ENCODE data around the gene KLF16.

KLF16 gene

GRCh38 chr19:1866693-1867348, 3.4 kb upstream of the KLF16 start:
- DNase-seq = no peak

GRCh38 chr19:1865172-1866010, 2.0 kb upstream of the KLF16 start:
- DNase-seq = no peak

GRCh38 chr19:1864480-1865171, 1.2 kb upstream of the KLF16 start:
- peak; percentile 43 for DNase-seq

DNA sequence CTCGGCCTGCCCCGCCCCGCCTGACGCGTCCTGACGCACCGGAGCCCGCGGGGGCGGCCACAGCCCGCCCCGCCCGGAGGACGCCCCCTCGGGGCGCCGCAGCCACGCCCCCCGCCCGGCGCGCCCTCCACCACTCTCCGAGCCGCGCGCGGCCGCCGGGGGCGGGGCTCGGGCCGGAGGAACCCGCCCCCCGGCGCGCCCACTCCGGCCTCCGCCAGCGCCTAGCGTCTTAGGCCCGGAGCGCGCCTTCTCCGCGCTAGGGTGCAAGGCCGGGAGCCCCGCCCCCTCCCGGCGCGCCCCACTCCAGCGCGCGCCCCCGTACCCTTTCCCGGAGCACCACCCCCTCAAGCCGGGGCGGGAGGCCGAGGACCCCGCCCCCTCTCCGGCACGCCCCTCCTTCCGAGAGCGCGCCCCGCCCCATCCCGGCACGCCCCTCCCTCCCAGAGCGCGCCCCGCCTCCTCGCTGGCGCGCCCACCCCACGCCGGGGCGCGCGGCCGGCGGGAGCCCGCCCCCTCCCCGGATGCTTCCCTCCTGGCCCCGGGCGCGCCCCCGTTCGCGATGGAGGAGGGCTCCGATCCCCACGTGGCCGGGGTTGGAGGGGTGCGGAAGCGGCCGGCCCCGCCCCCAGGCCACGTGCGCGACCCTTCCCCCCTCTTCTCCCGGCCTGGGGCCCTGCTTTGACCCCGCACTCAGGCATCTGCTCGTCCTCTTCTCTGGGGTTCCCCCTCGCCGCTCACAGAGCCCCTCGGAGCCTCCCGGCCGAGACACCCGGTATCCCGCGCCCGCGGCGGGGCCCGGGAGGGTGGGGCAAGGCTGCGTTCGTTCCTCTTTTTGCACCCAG, 480 bp upstream of the KLF16 start:
- peak; percentile 91 to 95 for DNase-seq

GRCh38 chr19:1862424-1863327, 703 bp downstream of the KLF16 start:
- peak in 1 of 2 experiments; percentile 28 for DNase-seq

DNA sequence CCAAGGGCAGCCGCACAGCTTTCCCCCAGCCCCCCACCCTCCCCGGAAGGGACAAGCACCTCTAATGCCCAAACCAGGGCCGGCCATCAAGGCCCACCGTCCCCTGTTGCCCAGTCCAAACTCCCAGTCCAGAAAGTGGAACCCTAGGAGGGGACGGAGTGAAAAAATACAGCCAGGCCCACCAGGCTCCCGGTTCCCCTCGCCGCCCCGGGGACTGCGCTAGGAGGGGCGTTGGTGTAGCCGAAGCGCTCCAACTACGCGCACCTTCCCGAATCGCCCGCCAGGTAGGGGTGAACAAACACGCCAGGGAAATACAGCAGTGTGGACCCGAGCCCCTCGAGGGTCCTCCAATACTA, 1.3 kb downstream of the KLF16 start:
- DNase-seq = peak in 1 of 2 experiments; percentile 41

DNA sequence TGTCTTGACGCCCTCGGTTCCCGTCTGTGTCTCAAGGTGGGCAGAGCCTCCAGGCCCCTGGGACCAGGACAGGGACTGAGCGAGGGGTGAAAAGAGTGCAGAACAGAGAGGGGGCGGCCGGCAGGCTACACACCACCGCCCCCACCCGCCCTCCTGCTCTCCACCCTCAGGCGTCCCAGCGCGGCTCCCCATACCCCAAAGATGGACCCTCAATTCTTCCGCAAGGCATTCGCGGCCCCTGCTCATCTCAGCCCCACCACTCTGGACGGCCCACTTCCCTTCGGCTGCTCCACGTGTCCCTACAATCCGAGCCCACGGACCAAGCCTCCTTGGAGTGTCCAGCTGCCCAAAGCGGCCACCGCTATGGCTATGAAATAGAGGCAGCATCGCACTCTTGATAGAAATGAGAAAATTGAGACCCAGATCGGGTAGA, 1.8 kb downstream of the KLF16 start:
- no peak for DNase-seq

GRCh38 chr19:1860821-1861598, 2.4 kb downstream of the KLF16 start:
- no peak for DNase-seq

DNA sequence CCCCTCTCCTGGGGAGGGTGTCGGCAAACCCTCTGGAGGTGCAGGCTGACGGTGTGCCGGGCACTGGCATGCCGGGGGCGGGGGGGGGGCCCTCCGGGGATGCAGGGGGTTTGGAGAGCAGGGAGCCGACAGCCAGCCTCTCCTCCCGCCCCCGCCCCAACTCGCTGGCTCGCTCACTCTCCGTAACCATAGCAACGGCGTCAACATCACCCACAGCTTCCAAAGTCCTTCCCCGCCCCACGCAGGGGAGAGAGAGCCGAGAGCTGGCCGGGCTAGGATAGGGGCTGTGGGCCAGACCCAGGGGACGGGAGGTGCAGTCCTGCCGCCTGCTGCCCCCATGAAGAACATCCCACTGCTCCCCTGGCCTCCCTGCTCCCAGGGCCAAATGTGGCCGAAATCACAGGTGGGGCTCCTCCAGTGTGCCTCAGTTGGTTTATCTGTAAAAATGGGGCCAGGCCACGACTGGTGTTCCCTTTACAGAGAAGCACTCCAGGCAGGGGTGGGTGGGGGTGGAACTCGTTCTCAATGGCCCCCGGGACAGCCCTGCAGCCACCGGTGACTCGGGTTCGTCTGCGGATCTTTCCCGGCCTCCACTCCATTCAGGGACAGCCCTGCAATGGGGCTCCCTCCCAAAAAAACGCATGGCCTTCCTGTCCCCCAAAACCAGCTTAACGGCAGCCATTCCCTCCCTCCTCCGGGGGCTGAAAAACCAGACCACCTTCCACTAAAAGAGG, 3.2 kb downstream of the KLF16 start:
- DNase-seq = no peak

DNA sequence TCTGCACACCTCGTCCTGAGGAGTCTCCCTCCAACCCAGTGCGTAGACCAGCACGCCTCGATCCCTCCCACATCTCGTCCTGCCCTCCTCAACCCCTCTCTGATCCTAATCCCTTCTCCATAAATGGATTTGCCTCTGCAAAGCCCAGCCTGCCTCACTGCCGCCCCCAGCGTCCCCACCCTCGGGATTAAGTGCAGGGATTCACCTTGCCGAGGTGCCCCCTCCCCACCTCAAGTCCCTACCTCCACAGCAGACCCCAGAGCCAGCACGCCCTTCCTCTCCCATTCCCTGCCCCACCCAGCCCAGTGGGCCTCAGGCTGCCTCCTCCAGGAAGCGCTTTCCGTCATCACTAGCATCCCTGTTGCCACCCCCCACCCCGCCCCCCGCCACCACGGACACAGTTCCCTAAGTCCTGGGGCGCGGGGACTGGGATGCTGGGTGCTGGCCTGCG, 4.0 kb downstream of the KLF16 start:
- no peak for DNase-seq

- DNase-seq = no peak
These were observed 4.8 kb downstream of the KLF16 start for GRCh38 chr19:1858412-1859081.

GRCh38 chr19:1857648-1858326, 5.6 kb downstream of the KLF16 start:
- DNase-seq = peak; percentile 69 to 81

- DNase-seq = peak; percentile 82 to 86
These were observed 6.4 kb downstream of the KLF16 start for GRCh38 chr19:1856698-1857603.

GRCh38 chr19:1856345-1856697, 7.1 kb downstream of the KLF16 start:
- DNase-seq = no peak

- DNase-seq = no peak
These were observed 7.5 kb downstream of the KLF16 start for GRCh38 chr19:1855828-1856255.

- DNase-seq = peak; percentile 81 to 87
These were observed 8.1 kb downstream of the KLF16 start for GRCh38 chr19:1855040-1855827.

- DNase-seq = no peak
These were observed 8.8 kb downstream of the KLF16 start for GRCh38 chr19:1854542-1855039.
